Measurements from ENCODE around the gene LMBRD1. TPM values are rescaled to one million over a fixed set of nuclear protein-coding genes. Genes with fewer than 3 reads are reported as not detected.

Gene LMBRD1
- polyA plus RNA-seq, 1 donor (not counting 4 experiments of a cell fraction or from before 2014, with no cell fraction given) = 30.1 TPM

GRCh38 chr6:69663215-69663614 is 133.6 kb downstream of the LMBRD1 start:
- H3K9ac ChIP-seq (ENCODE audit: control insufficient read depth, extremely low read depth, insufficient read depth, low read length) = no peak overlapping the region
- H4K20me1 ChIP-seq (ENCODE audit: control insufficient read depth, extremely low read depth, insufficient read depth, low read length) = no peaks in the 10 kb centered on the region
- no peak overlapping the region for H3K4me3 ChIP-seq (ENCODE audit: control insufficient read depth in 2 of 3, extremely low read depth in 1 of 3, insufficient read depth in 2 of 3, low read depth in 1 of 3, low read length in 3 of 3)
- FAIRE-seq (no peak), DNase-seq (ENCODE audit: low read depth, low spot score) (no peak)
- no peaks in the 10 kb centered on the region for H3K79me2 ChIP-seq (ENCODE audit: control insufficient read depth, insufficient read depth, low read length)
- H3K4me1 ChIP-seq (ENCODE audit: control insufficient read depth, extremely low read depth, insufficient read depth, low read length) = no peaks in the 10 kb centered on the region
- H3K27ac ChIP-seq (ENCODE audit: control insufficient read depth, insufficient read depth, low read length) = no peak overlapping the region
- no peaks in the 10 kb centered on the region for H3K27me3 ChIP-seq (ENCODE audit: control insufficient read depth, extremely low read depth, insufficient read depth, low read length)
- dilution Hi-C loops (cut with MboI; ENCODE audit: extremely low pct_ligation_motif_present, low sequenced_read_pairs) = no loop called here
- no peak for TF ChIP-seq EZH2 (IDR thresholded peaks at IDR 0.05; ENCODE audit: low read length)
- TF ChIP-seq, protein P1, sequence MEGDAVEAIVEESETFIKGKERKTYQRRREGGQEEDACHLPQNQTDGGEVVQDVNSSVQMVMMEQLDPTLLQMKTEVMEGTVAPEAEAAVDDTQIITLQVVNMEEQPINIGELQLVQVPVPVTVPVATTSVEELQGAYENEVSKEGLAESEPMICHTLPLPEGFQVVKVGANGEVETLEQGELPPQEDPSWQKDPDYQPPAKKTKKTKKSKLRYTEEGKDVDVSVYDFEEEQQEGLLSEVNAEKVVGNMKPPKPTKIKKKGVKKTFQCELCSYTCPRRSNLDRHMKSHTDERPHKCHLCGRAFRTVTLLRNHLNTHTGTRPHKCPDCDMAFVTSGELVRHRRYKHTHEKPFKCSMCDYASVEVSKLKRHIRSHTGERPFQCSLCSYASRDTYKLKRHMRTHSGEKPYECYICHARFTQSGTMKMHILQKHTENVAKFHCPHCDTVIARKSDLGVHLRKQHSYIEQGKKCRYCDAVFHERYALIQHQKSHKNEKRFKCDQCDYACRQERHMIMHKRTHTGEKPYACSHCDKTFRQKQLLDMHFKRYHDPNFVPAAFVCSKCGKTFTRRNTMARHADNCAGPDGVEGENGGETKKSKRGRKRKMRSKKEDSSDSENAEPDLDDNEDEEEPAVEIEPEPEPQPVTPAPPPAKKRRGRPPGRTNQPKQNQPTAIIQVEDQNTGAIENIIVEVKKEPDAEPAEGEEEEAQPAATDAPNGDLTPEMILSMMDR (optimal IDR thresholded peaks at IDR 0.05 in 1 of 3, IDR thresholded peaks at IDR 0.05 in 1 of 3, conservative IDR thresholded peaks at IDR 0.05 in 1 of 3; ENCODE audit: extremely low read depth in 1 of 3, insufficient read depth in 2 of 3, low read length in 3 of 3) = no peak
- H3K36me3 ChIP-seq (ENCODE audit: control insufficient read depth in 2 of 2, extremely low read depth in 1 of 2, insufficient read depth in 2 of 2, low read length in 2 of 2) = no peaks in the 10 kb centered on the region
- no peak overlapping the region for H2AFZ ChIP-seq (ENCODE audit: control insufficient read depth, low read length)
- H3K9me3 ChIP-seq (ENCODE audit: control insufficient read depth, low read depth, low read length) = no peaks in the 10 kb centered on the region
- H3K4me2 ChIP-seq (ENCODE audit: control insufficient read depth, extremely low read depth, insufficient read depth, low read depth, low read length) = no peak overlapping the region
- no peaks in the 10 kb centered on the region for H3K9me1 ChIP-seq (ENCODE audit: control insufficient read depth, extremely low read depth, insufficient read depth, low read length)

DNA sequence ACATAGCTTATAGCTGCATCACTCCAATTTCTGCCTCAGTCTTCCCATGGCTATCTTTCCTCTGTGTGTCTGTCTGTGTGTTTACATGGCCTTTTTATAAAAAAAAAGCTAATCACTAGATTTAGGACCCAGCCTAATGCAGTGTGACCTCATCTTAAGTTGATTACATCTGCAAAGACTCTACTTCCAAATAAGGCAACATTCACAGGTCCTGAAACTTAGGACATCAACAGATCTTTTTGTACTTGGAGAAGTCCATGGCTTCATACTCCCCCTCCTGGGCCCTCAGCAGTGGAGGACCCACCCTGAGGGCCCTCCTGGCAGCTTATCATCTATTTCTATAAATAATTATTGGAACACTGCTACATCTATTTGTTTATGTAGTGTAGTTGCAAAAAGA is 146.1 kb downstream of the LMBRD1 start:
- Histone ChIP-seq H3K4me2 (ENCODE audit: control insufficient read depth, extremely low read depth, insufficient read depth, low read depth, low read length) (no peak overlapping the region), H3K9me3 (ENCODE audit: control insufficient read depth, low read depth, low read length) (no peaks in the 10 kb centered on the region), H2AFZ (ENCODE audit: control insufficient read depth, low read length) (no peak overlapping the region), H3K36me3 (ENCODE audit: control insufficient read depth in 2 of 2, extremely low read depth in 1 of 2, insufficient read depth in 2 of 2, low read length in 2 of 2) (no peaks in the 10 kb centered on the region), H3K79me2 (ENCODE audit: control insufficient read depth, insufficient read depth, low read length) (no peaks in the 10 kb centered on the region), H3K9me1 (ENCODE audit: control insufficient read depth, extremely low read depth, insufficient read depth, low read length) (no peaks in the 10 kb centered on the region), H4K20me1 (ENCODE audit: control insufficient read depth, extremely low read depth, insufficient read depth, low read length) (no peaks in the 10 kb centered on the region), H3K4me1 (ENCODE audit: control insufficient read depth, extremely low read depth, insufficient read depth, low read length) (no peaks in the 10 kb centered on the region), H3K4me3 (ENCODE audit: control insufficient read depth in 2 of 3, extremely low read depth in 1 of 3, insufficient read depth in 2 of 3, low read depth in 1 of 3, low read length in 3 of 3) (no peak overlapping the region), H3K9ac (ENCODE audit: control insufficient read depth, extremely low read depth, insufficient read depth, low read length) (no peak overlapping the region), H3K27me3 (ENCODE audit: control insufficient read depth, extremely low read depth, insufficient read depth, low read length) (no peaks in the 10 kb centered on the region), H3K27ac (ENCODE audit: control insufficient read depth, insufficient read depth, low read length) (no peak overlapping the region)
- no peak for FAIRE-seq
- dilution Hi-C loops (cut with MboI; ENCODE audit: extremely low pct_ligation_motif_present, low sequenced_read_pairs) = no loop called here
- TF ChIP-seq, protein P1 (optimal IDR thresholded peaks at IDR 0.05 in 1 of 3, IDR thresholded peaks at IDR 0.05 in 1 of 3, conservative IDR thresholded peaks at IDR 0.05 in 1 of 3; ENCODE audit: extremely low read depth in 1 of 3, insufficient read depth in 2 of 3, low read length in 3 of 3) = no peak
- TF ChIP-seq EZH2 (IDR thresholded peaks at IDR 0.05; ENCODE audit: low read length) = no peak
- DNase-seq (ENCODE audit: low read depth, low spot score) = no peak
